Measurements from ENCODE around the gene ACKR2.
A peak's percentile ranks its signal among the peaks of the same experiment; 100 is the strongest.
"Not testable (repeated sequence)": the region's sequence is repeated elsewhere in the genome, so short reads cannot be mapped to it uniquely, and the experiment has no call there.

The ACKR2 gene

GRCh38 chr3:42802876-42803413 is 6.3 kb upstream of the ACKR2 start:
- DNase-seq, result no peak

- no peak for DNase-seq
Observed at GRCh38 chr3:42803414-42804105, 5.7 kb upstream of the ACKR2 start.

- DNase-seq, result peak; percentile 75 to 81
Observed at GRCh38 chr3:42804106-42804830, 5.0 kb upstream of the ACKR2 start, which contains the start of gene HIGD1A. HIGD1A (minus strand) TSS chr3:42804490; CDS start chr3:42794253, 10,237 bp downstream.

- no peak for DNase-seq
Observed at GRCh38 chr3:42804831-42805132, 4.5 kb upstream of the ACKR2 start.

- no peak for DNase-seq
Observed at GRCh38 chr3:42805141-42805821, 4.0 kb upstream of the ACKR2 start.

- DNase-seq, result no peak
Observed at GRCh38 chr3:42807929-42808328, 1.3 kb upstream of the ACKR2 start.

GRCh38 chr3:42810706-42811105 is 1.5 kb downstream of the ACKR2 start:
- not testable (repeated sequence) for DNase-seq

- not testable (repeated sequence) for DNase-seq
Observed at GRCh38 chr3:42811118-42811883, 2.1 kb downstream of the ACKR2 start.

GRCh38 chr3:42814246-42814645 is 5.0 kb downstream of the ACKR2 start:
- no peak for DNase-seq

GRCh38 chr3:42814914-42815507 is 5.8 kb downstream of the ACKR2 start:
- peak in 1 of 2 experiments; percentile 42 for DNase-seq

GRCh38 chr3:42815826-42816225 is 6.6 kb downstream of the ACKR2 start:
- no peak for DNase-seq

GRCh38 chr3:42819351-42819965 is 10.2 kb downstream of the ACKR2 start:
- peak; percentile 52 to 67 for DNase-seq

- DNase-seq, result no peak
Observed at GRCh38 chr3:42820746-42821051, 11.5 kb downstream of the ACKR2 start.

GRCh38 chr3:42822828-42823227 is 13.6 kb downstream of the ACKR2 start:
- DNase-seq, result no peak

- no peak for DNase-seq
Observed at GRCh38 chr3:42823351-42823750, 14.1 kb downstream of the ACKR2 start.

GRCh38 chr3:42826141-42826540 is 16.9 kb downstream of the ACKR2 start:
- no peak for DNase-seq

- no peak for DNase-seq
Observed at GRCh38 chr3:42827023-42827422, 17.8 kb downstream of the ACKR2 start.

- DNase-seq, result no peak
Observed at GRCh38 chr3:42827654-42828053, 18.4 kb downstream of the ACKR2 start.

- no peak for DNase-seq
Observed at GRCh38 chr3:42829083-42829627, 19.9 kb downstream of the ACKR2 start.

- DNase-seq, result no peak
Observed at GRCh38 chr3:42829628-42830436, 20.6 kb downstream of the ACKR2 start.
